ENCODE measurements around the gene ZFAND3. TPM values are rescaled to one million over a fixed set of nuclear protein-coding genes. Genes with fewer than 3 reads are reported as not detected.

Gene ZFAND3
- total and polyA plus RNA-seq, 2 donors (not counting 3 experiments of a cell fraction or from before 2014, with no cell fraction given): 15.4 to 54.2 TPM

GRCh38 chr6:38035478-38035877 lies 216.0 kb downstream of the ZFAND3 start:
- no peak overlapping the region for H3K4me2 ChIP-seq (ENCODE audit: insufficient read depth, low read length)
- H3K79me2 ChIP-seq (ENCODE audit: control insufficient read depth, insufficient read depth, low read length): peaks cover 54% of the 10 kb centered on the region
- no peak overlapping the region for H2AFZ ChIP-seq (ENCODE audit: low read depth, low read length)
- no peaks in the 10 kb centered on the region for H3K36me3 ChIP-seq (ENCODE audit: control insufficient read depth in 2 of 2, extremely low read depth in 1 of 2, insufficient read depth in 2 of 2, low read length in 2 of 2)
- FAIRE-seq (no peak), DNase-seq (ENCODE audit: low read depth, low spot score) (no peak)
- no peaks in the 10 kb centered on the region for H3K27me3 ChIP-seq (ENCODE audit: control insufficient read depth in 2 of 2, insufficient read depth in 2 of 2, low read length in 2 of 2)
- H3K9me3 ChIP-seq (replicated peaks; ENCODE audit: control insufficient read depth, insufficient read depth, low read length): no peaks in the 10 kb centered on the region
- dilution Hi-C loops (cut with MboI; ENCODE audit: extremely low pct_ligation_motif_present, low sequenced_read_pairs): no loop called here
- BruUV-seq (replicated peaks): no TSS peak
- intact Hi-C loops (cut with micrococcal nuclease): no loop called here
- H3K4me1 ChIP-seq (ENCODE audit: control insufficient read depth, extremely low read depth, insufficient read depth, low read length): no peaks in the 10 kb centered on the region
- H4K20me1 ChIP-seq (replicated peaks; ENCODE audit: control insufficient read depth, extremely low read depth, insufficient read depth, low read length): peaks cover 5% of the 10 kb centered on the region
- no peaks in the 10 kb centered on the region for H3K9me1 ChIP-seq (replicated peaks; ENCODE audit: control insufficient read depth, extremely low read depth, insufficient read depth, low read length)
- CTCF ChIA-PET: interaction anchor here (1.1 to 4.8 kb wide), 5 partner anchors 13 to 536 kb away, joined by 5 to 91 read pairs (median 26); no protein-coding TSS in a partner anchor
- H3K4me3 ChIP-seq (replicated peaks in 1 of 3; ENCODE audit: insufficient read depth in 1 of 3, low read depth in 1 of 3, low read length in 3 of 3): no peak overlapping the region
- no peak overlapping the region for H3K27ac ChIP-seq (ENCODE audit: insufficient read depth, low read depth, low read length)
- TF ChIP-seq GATA2 (IDR thresholded peaks at IDR 0.05; ENCODE audit: insufficient read depth, insufficient read length, low read depth, low read length) (no peak), JUN (IDR thresholded peaks at IDR 0.05; ENCODE audit: borderline replicate concordance, insufficient read depth, insufficient read length, low read depth) (no peak), CTCF (IDR thresholded peaks at IDR 0.05; ENCODE audit: extremely low read depth in 1 of 2, insufficient read depth in 1 of 2, low read depth in 1 of 2, low read length in 2 of 2) (no peak), POLR2A (IDR thresholded peaks at IDR 0.05; ENCODE audit: low read depth, low read length) (no peak), POLR2AphosphoS5 (IDR thresholded peaks at IDR 0.05; ENCODE audit: insufficient read depth, low read depth, low read length) (no peak), EZH2 (IDR thresholded peaks at IDR 0.05; ENCODE audit: borderline replicate concordance, low read depth, low read length, severe bottlenecking) (no peak), MYC (IDR thresholded peaks at IDR 0.05; ENCODE audit: low read depth, low read length) (no peak), MAX (IDR thresholded peaks at IDR 0.05; ENCODE audit: insufficient read depth, insufficient read length) (no peak), FOS (IDR thresholded peaks at IDR 0.05; ENCODE audit: borderline replicate concordance, insufficient read depth, low read length) (no peak)
- H3K9ac ChIP-seq (replicated peaks; ENCODE audit: extremely low read depth, insufficient read depth, low read length): no peak overlapping the region
- POLR2A ChIA-PET: no interaction called here
